ENCODE results near the gene DYNC1I2. TPM values are rescaled to one million over a fixed set of nuclear protein-coding genes. Genes with fewer than 3 reads are reported as not detected.

The DYNC1I2 gene
- total RNA-seq, 4 donors from 2014 or later, result 102 to 124 (median 115) TPM

GRCh38 chr2:171702781-171703556, 15.7 kb downstream of the DYNC1I2 start:
- TF ChIP-seq CTCF (IDR thresholded peaks at IDR 0.05; ENCODE audit: low read depth), result no peak

GRCh38 chr2:171703574-171704347, 16.5 kb downstream of the DYNC1I2 start:
- TF ChIP-seq CTCF (IDR thresholded peaks at IDR 0.05; ENCODE audit: low read depth), result no peak

- no peak for TF ChIP-seq CTCF (IDR thresholded peaks at IDR 0.05; ENCODE audit: low read depth)
Measured at GRCh38 chr2:171706152-171706803, 19.0 kb downstream of the DYNC1I2 start.

- TF ChIP-seq CTCF (IDR thresholded peaks at IDR 0.05; ENCODE audit: low read depth), result no peak
Measured at GRCh38 chr2:171707752-171708151, 20.5 kb downstream of the DYNC1I2 start.

- TF ChIP-seq CTCF (IDR thresholded peaks at IDR 0.05; ENCODE audit: low read depth), result no peak
Measured at GRCh38 chr2:171709011-171709685, 21.9 kb downstream of the DYNC1I2 start.

- no peak for TF ChIP-seq CTCF (IDR thresholded peaks at IDR 0.05; ENCODE audit: low read depth)
Measured at GRCh38 chr2:171711351-171711750, 24.1 kb downstream of the DYNC1I2 start.
